ENCODE data around the gene VCL. TPM values are rescaled to one million over a fixed set of nuclear protein-coding genes. Genes with fewer than 3 reads are reported as not detected.
"Not testable (repeated sequence)": the region's sequence is repeated elsewhere in the genome, so short reads cannot be mapped to it uniquely, and the experiment has no call there.

The VCL gene
- total RNA-seq, 2 donors from 2014 or later: 97.2 to 285 TPM

DNA sequence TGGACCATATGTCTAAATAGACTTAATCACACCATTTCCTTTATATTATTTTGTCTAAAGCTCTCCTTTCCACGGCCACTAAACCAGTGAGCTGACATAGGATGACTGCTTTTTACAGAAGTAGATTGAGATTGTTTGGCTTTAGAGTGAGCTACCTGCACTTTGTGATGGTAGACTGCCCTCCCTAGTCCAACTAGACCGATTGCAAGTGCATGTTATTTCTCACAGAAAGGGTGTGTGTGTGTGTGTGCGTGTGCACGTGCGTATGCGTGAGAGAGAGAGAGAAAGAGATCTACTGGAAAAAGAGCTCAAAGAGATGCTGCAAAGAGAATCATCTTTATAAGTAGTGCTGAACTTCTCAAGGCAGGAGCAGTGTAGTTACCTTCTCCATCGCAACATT is 60.7 kb downstream of the VCL start:
- no peaks in the 10 kb centered on the region for H3K9me3 ChIP-seq
- H3K4me3 ChIP-seq: no peak overlapping the region
- H3K27ac ChIP-seq: no peak overlapping the region
- intact Hi-C loops (cut with DNase I): no loop called here
- no peak for DNase-seq (ENCODE audit: low spot score)
- H3K36me3 ChIP-seq: no peaks in the 10 kb centered on the region
- H3K27me3 ChIP-seq (replicated peaks; ENCODE audit: insufficient read depth): no peaks in the 10 kb centered on the region
- WGBS: 58% methylated on average over 7 of the region's 7 CpGs
- no peaks in the 10 kb centered on the region for H3K4me1 ChIP-seq (replicated peaks)
- TF ChIP-seq, protein P1, sequence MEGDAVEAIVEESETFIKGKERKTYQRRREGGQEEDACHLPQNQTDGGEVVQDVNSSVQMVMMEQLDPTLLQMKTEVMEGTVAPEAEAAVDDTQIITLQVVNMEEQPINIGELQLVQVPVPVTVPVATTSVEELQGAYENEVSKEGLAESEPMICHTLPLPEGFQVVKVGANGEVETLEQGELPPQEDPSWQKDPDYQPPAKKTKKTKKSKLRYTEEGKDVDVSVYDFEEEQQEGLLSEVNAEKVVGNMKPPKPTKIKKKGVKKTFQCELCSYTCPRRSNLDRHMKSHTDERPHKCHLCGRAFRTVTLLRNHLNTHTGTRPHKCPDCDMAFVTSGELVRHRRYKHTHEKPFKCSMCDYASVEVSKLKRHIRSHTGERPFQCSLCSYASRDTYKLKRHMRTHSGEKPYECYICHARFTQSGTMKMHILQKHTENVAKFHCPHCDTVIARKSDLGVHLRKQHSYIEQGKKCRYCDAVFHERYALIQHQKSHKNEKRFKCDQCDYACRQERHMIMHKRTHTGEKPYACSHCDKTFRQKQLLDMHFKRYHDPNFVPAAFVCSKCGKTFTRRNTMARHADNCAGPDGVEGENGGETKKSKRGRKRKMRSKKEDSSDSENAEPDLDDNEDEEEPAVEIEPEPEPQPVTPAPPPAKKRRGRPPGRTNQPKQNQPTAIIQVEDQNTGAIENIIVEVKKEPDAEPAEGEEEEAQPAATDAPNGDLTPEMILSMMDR (IDR thresholded peaks at IDR 0.05): no peak
- TF ChIP-seq POLR2A (IDR thresholded peaks at IDR 0.05): no peak
- TF ChIP-seq POLR2AphosphoS5 (IDR thresholded peaks at IDR 0.05): no peak

DNA sequence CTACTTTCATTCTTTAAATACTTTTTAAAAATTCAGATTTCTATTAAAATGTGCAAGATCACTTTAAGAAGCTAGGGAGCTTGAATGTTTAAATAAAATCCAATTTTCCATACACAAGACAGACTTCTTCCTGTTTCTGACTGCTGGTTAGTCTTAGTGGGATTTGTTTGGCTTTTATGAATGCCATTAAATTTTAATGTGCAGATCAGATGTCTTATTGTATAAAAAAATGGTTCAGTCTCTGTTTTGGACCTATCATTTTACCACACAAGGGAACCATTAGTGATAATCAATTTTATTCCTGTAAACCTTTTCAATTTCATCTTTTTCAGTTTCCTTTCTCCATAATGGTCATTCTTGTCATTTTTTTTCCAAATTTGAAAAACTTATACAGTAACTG is 63.2 kb downstream of the VCL start:
- H3K36me3 ChIP-seq: no peaks in the 10 kb centered on the region
- TF ChIP-seq POLR2A (IDR thresholded peaks at IDR 0.05) (no peak), POLR2AphosphoS5 (IDR thresholded peaks at IDR 0.05) (no peak)
- TF ChIP-seq, protein P1 (IDR thresholded peaks at IDR 0.05): no peak

DNA sequence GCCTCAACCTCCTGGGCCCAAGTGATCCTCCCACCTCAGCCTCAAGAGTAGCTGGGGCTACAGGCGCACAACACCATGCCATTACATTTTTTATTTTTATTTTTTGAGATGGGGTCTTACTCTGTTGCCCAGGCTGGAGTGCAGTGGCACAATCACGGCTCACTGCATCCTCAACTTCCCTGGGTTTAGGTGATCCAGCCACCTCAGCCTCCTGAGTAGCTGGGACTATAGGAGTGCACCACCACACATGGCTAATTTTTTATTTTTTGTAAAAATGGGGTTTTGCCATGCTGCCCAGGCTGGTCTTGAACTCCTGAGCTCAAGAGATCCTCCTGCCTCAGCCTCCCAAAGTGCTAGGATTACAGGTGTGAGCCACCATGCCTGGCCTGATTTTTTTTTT is 64.1 kb downstream of the VCL start:
- H3K27me3 ChIP-seq (replicated peaks; ENCODE audit: insufficient read depth); H3K27ac ChIP-seq; intact Hi-C loops (cut with DNase I); H3K4me1 ChIP-seq (replicated peaks); H3K4me3 ChIP-seq; H3K9me3 ChIP-seq; H3K36me3 ChIP-seq; DNase-seq (ENCODE audit: low spot score): not testable (repeated sequence)
- 100% methylated on average over 2 of the region's 2 CpGs for WGBS

More for the DNA sequence above, 63.2 kb downstream of the VCL start:
- intact Hi-C loops (cut with DNase I): no loop called here
- Histone ChIP-seq H3K27ac (no peak overlapping the region), H3K9me3 (no peaks in the 10 kb centered on the region), H3K4me1 (replicated peaks) (no peaks in the 10 kb centered on the region), H3K27me3 (replicated peaks; ENCODE audit: insufficient read depth) (no peaks in the 10 kb centered on the region), H3K4me3 (no peak overlapping the region)
- no peak for DNase-seq (ENCODE audit: low spot score)

DNA sequence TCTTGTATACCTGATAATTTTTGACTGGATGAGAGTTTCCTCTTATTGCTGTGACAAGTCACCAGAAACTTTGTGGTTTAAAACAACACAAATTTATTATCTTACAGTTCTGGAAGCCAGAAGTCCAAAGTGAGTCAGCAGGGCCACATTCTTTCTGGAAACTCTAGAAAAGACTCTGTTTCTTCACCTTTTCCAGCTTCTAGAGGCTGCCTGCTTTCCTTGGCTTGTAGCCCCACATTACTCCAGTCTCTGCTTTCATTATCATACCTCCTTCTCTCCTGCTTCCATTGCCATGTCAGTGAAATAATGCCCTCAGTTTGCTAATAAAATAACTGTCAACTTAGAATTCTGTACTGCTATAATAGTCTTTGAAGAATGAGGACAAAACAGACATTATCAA is 65.3 kb downstream of the VCL start:
- no peak for DNase-seq (ENCODE audit: low spot score)
- Histone ChIP-seq H3K27me3 (replicated peaks; ENCODE audit: insufficient read depth) (no peaks in the 10 kb centered on the region), H3K4me1 (replicated peaks) (no peaks in the 10 kb centered on the region), H3K36me3 (no peaks in the 10 kb centered on the region), H3K9me3 (no peaks in the 10 kb centered on the region), H3K27ac (no peak overlapping the region), H3K4me3 (no peak overlapping the region)
- TF ChIP-seq POLR2AphosphoS5 (IDR thresholded peaks at IDR 0.05) (no peak), POLR2A (IDR thresholded peaks at IDR 0.05) (no peak)
- TF ChIP-seq, protein P1 (IDR thresholded peaks at IDR 0.05): no peak
- intact Hi-C loops (cut with DNase I): no loop called here

DNA sequence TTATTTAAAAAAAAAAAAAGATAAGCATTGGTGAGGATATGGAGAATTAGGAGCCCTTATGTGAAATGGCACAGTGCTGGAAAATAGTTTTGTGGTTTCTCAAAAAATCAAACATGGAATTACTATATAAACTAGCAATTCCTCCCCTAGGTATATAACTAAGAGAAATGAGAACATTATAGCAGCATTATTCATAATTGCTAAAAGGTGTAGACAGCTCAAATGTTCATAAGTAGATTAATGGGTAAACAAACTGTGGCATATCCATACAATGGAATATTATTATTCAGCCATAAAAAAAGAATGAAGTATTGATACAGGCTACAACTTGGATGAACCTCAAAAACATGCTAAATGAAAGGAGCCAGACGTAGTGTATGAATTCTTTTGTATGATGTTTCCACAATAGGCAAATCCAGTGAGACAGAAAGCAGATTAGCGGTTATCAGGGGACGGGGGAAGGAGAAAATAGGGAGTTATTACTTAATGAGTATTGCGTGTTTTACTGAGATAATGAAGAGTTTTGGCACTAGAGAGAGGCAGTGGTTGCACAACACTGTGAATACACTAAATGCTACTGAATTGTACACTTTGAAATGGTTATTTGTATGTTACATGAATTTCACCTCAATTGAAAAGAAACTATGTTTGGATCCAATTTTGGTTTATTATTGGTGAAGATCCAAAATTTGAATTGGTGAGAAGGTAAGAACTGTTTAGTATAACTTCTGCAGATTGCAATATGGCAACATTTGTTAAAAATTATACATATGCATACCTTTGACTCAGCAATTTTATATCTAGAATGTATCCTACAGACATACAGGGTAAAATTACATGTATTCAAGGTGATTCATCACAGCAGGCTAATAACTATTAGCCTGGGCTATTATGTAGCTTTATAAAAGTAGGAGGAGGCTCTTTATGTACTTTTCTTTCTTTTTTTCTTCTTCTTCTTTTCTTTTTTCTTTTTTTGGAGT is 69.7 kb downstream of the VCL start:
- intact Hi-C loops (cut with DNase I): no loop called here
- TF ChIP-seq POLR2AphosphoS5 (IDR thresholded peaks at IDR 0.05) (no peak), POLR2A (IDR thresholded peaks at IDR 0.05) (no peak)
- TF ChIP-seq, protein P1 (IDR thresholded peaks at IDR 0.05): no peak
- H3K4me1 ChIP-seq (replicated peaks): no peaks in the 10 kb centered on the region

More for the DNA sequence above, 69.7 kb downstream of the VCL start:
- DNase-seq (ENCODE audit: low spot score): no peak
- H3K36me3 ChIP-seq: no peaks in the 10 kb centered on the region
- WGBS: 79% methylated on average over 4 of the region's 4 CpGs
- H3K9me3 ChIP-seq: no peaks in the 10 kb centered on the region
- no peaks in the 10 kb centered on the region for H3K27me3 ChIP-seq (replicated peaks; ENCODE audit: insufficient read depth)
- H3K4me3 ChIP-seq: no peak overlapping the region
- H3K27ac ChIP-seq: no peak overlapping the region
